WTC11 (cell line): Measurements from ENCODE around the gene SLC11A1. TPM values are rescaled to one million over a fixed set of nuclear protein-coding genes. Genes with fewer than 3 reads are reported as not detected.

Experiments used
- ATAC-seq: fragments of 200-7000 bp; cut with Tn5 transposase; 2 replicates; pipeline ENCODE4 v1.10.0; 2021; ENCODE audit warnings: mild to moderate bottlenecking, moderate library complexity
- CTCF ChIA-PET: fragments of 300-600 bp; sonication (Branson Sonifier 250); formaldehyde crosslinking; loops from one replicate; lab custom pipeline; 2021; ENCODE audit warnings: antibody characterized with exemption; lab: Charles Lee
- POLR2A ChIA-PET: fragments of 350-600 bp; sonication (Branson Sonifier 250); formaldehyde crosslinking; loops from one replicate; lab custom pipeline; 2021; ENCODE audit warnings: antibody characterized with exemption; lab: Charles Lee
- DNase-seq: peaks from one replicate; pipeline ENCODE4 v3.0.0; 2021; ENCODE audit warnings: low spot score
- H3K27ac Mint-ChIP-seq: 2 replicates; pipeline ENCODE4 v1.8.0; 2021; ENCODE audit warnings: mixed read lengths
- H3K27me3 Mint-ChIP-seq: 2 replicates; pipeline ENCODE4 v1.8.0; 2021; ENCODE audit warnings: low read depth, mild to moderate bottlenecking, moderate library complexity, mixed read lengths
- H3K36me3 Mint-ChIP-seq: 2 replicates; pipeline ENCODE4 v1.8.0; 2021; ENCODE audit warnings: mixed read lengths
- H3K4me1 Mint-ChIP-seq: 2 replicates; pipeline ENCODE4 v1.8.0; 2022; ENCODE audit warnings: mixed read lengths
- H3K4me3 Mint-ChIP-seq: 2 replicates; pipeline ENCODE4 v1.8.0; 2021; ENCODE audit warnings: mild to moderate bottlenecking, moderate library complexity, mixed read lengths
- H3K9me3 Mint-ChIP-seq: 2 replicates; pipeline ENCODE4 v1.8.0; 2021; ENCODE audit warnings: mixed read lengths
- AFF4 ChIP-seq: sonication (generic); formaldehyde crosslinking; IDR thresholded peaks from 2 replicates; pipeline ENCODE4 v1.8.1; 2023; ENCODE audit warnings: mild to moderate bottlenecking, missing genetic modification reagents, borderline replicate concordance
- AR ChIP-seq: fragments of 250-450 bp; sonication (Bioruptor Pico); IDR thresholded peaks from 2 replicates; pipeline ENCODE4 v1.9.0; 2021; ENCODE audit warnings: mild to moderate bottlenecking
- EMX1 ChIP-seq: fragments of 250-450 bp; sonication (Bioruptor Pico); IDR thresholded peaks from 2 replicates; pipeline ENCODE4 v1.8.0; 2021; ENCODE audit warnings: mild to moderate bottlenecking
- FOXJ3 ChIP-seq: sonication (generic); formaldehyde crosslinking; IDR thresholded peaks from 2 replicates; pipeline ENCODE4 v1.9.0; 2021; ENCODE audit warnings: missing genetic modification reagents, mild to moderate bottlenecking, borderline replicate concordance
- FOXK1 ChIP-seq: sonication (generic); formaldehyde crosslinking; IDR thresholded peaks from 2 replicates; pipeline ENCODE4 v1.8.0; 2022; ENCODE audit warnings: mild to moderate bottlenecking, moderate library complexity, missing genetic modification reagents
- GTF2I ChIP-seq: fragments of 250-450 bp; sonication (Bioruptor Pico); conservative IDR thresholded peaks from 2 replicates; pipeline ENCODE4 v1.4.0; 2021; ENCODE audit warnings: mild to moderate bottlenecking
- IRF2 ChIP-seq: sonication (generic); formaldehyde crosslinking; IDR thresholded peaks from 2 replicates; pipeline ENCODE4 v1.8.0; 2022; ENCODE audit warnings: low read depth, missing genetic modification reagents, borderline replicate concordance
- JUN ChIP-seq: sonication (generic); formaldehyde crosslinking; IDR thresholded peaks from 2 replicates; pipeline ENCODE4 v1.8.0; 2023; ENCODE audit warnings: mild to moderate bottlenecking, missing genetic modification reagents
- KAT7 ChIP-seq: sonication (generic); formaldehyde crosslinking; IDR thresholded peaks from 2 replicates; pipeline ENCODE4 v1.8.1; 2023; ENCODE audit warnings: missing genetic modification reagents, mild to moderate bottlenecking, borderline replicate concordance
- MLX ChIP-seq: sonication (generic); formaldehyde crosslinking; IDR thresholded peaks from 2 replicates; pipeline ENCODE4 v1.8.1; 2023; ENCODE audit warnings: mild to moderate bottlenecking, missing genetic modification reagents, moderate library complexity
- SMAD3 ChIP-seq: sonication (generic); formaldehyde crosslinking; IDR thresholded peaks from 2 replicates; pipeline ENCODE4 v1.8.0; 2022; ENCODE audit warnings: missing genetic modification reagents, mild to moderate bottlenecking, borderline replicate concordance
- SMAD4 ChIP-seq: sonication (generic); formaldehyde crosslinking; IDR thresholded peaks from 2 replicates; pipeline ENCODE4 v1.8.0; 2022; ENCODE audit warnings: mild to moderate bottlenecking, missing genetic modification reagents
- SP1 ChIP-seq: sonication (generic); formaldehyde crosslinking; conservative IDR thresholded peaks from 2 replicates; pipeline ENCODE4 v1.8.1; 2022; ENCODE audit warnings: missing genetic modification reagents
- STAT6 ChIP-seq: sonication (generic); formaldehyde crosslinking; conservative IDR thresholded peaks from 2 replicates; pipeline ENCODE4 v1.8.1; 2023; ENCODE audit warnings: mild to moderate bottlenecking, low read depth, missing genetic modification reagents, moderate library complexity
- TEAD4 ChIP-seq: sonication (generic); formaldehyde crosslinking; IDR thresholded peaks from 2 replicates; pipeline ENCODE4 v1.8.0; 2022; ENCODE audit warnings: mild to moderate bottlenecking, missing genetic modification reagents
- USF1 ChIP-seq: sonication (generic); formaldehyde crosslinking; IDR thresholded peaks from 2 replicates; pipeline ENCODE4 v1.8.0; 2022; ENCODE audit warnings: mild to moderate bottlenecking, missing genetic modification reagents
- ZNF532 ChIP-seq: fragments of 250-450 bp; sonication (Bioruptor Pico); IDR thresholded peaks from 2 replicates; pipeline ENCODE4 v1.9.0; 2021; ENCODE audit warnings: mild to moderate bottlenecking, borderline replicate concordance
- ZNF671 ChIP-seq: fragments of 250-450 bp; sonication (Bioruptor Pico); IDR thresholded peaks from 2 replicates; pipeline ENCODE4 v1.8.0; 2021; ENCODE audit warnings: mild to moderate bottlenecking
- total RNA-seq: library from RNA; stranded (reverse); gene quantifications from 3 replicates; pipeline ENCODE4 v1.2.3, GENCODE V29; 2021
- TF ChIP-seq, protein P1 (sequence below): sonication (generic); formaldehyde crosslinking; IDR thresholded peaks from 2 replicates; pipeline ENCODE4 v1.8.1; 2022; ENCODE audit warnings: low read depth, mild to moderate bottlenecking, moderate library complexity, missing genetic modification reagents, borderline replicate concordance

SLC11A1 gene
- total RNA-seq, 1 experiment from 2014 or later: 0.31 TPM

GRCh38 chr2:218343591-218343990, 38.5 kb upstream of the SLC11A1 start:
- Mint-ChIP-seq H3K36me3 (no peaks in the 10 kb centered on the region), H3K4me3 (no peak overlapping the region), H3K9me3 (no peaks in the 10 kb centered on the region), H3K27me3 (no peaks in the 10 kb centered on the region), H3K27ac (no peak overlapping the region), H3K4me1 (peaks cover 10% of the 10 kb centered on the region)
- TF ChIP-seq FOXK1 (CRISPR knock-in tag) (no peak), ZNF671 (CRISPR knock-in tag) (no peak), KAT7 (CRISPR knock-in tag) (no peak), SP1 (CRISPR knock-in tag) (no peak), USF1 (CRISPR knock-in tag) (no peak), ZNF532 (CRISPR knock-in tag) (no peak), MLX (no peak), STAT6 (CRISPR knock-in tag) (no peak), SMAD4 (CRISPR knock-in tag) (no peak), JUN (CRISPR knock-in tag) (no peak), SMAD3 (CRISPR knock-in tag) (no peak), IRF2 (CRISPR knock-in tag) (no peak), EMX1 (CRISPR knock-in tag) (no peak), FOXJ3 (CRISPR knock-in tag) (no peak), GTF2I (CRISPR knock-in tag) (no peak), TEAD4 (no peak), AFF4 (CRISPR knock-in tag) (no peak), AR (CRISPR knock-in tag) (no peak)
- TF ChIP-seq, protein P1, sequence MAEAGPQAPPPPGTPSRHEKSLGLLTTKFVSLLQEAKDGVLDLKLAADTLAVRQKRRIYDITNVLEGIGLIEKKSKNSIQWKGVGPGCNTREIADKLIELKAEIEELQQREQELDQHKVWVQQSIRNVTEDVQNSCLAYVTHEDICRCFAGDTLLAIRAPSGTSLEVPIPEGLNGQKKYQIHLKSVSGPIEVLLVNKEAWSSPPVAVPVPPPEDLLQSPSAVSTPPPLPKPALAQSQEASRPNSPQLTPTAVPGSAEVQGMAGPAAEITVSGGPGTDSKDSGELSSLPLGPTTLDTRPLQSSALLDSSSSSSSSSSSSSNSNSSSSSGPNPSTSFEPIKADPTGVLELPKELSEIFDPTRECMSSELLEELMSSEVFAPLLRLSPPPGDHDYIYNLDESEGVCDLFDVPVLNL (CRISPR knock-in tag): no peak
- DNase-seq (no peak), ATAC-seq (no peak)
- POLR2A ChIA-PET: interaction anchor here (1.0 kb wide), 1 partner anchor 11 kb away, joined by 3 read pairs; no protein-coding TSS in a partner anchor
- CTCF ChIA-PET: interaction anchor here (1.6 kb wide), 1 partner anchor 13 kb away, joined by 7 read pairs; the partner anchor contains the start of gene CATIP
